Neural cell (in vitro differentiated cells): ENCODE data around the gene ZP1.

ENCODE experiments used
- CTCF ChIP-seq: fragments of 450-650 bp; IDR thresholded peaks from 2 replicates; pipeline ENCODE4 v1.5.1; 2014; ENCODE audit warnings: antibody characterized with exemption, mild to moderate bottlenecking, moderate library complexity; ENCODE audit not compliant: poor library complexity, severe bottlenecking
- POLR2AphosphoS5 ChIP-seq: IDR thresholded peaks from 2 replicates; pipeline ENCODE4 v1.6.1; 2012

GRCh38 chr11:60900673-60901404 is 33.5 kb downstream of the ZP1 start:
- TF ChIP-seq POLR2AphosphoS5 = no peak
- no peak for TF ChIP-seq CTCF
